HG02840 (cell line): ENCODE measurements around the gene PDGFRB.

Experiments used
- ATAC-seq: cut with Tn5 transposase; IDR thresholded peaks from one replicate; pipeline ENCODE4 v1.9.1; 2021; ENCODE audit warnings: mild to moderate bottlenecking, moderate library complexity, moderate number of reproducible peaks; ENCODE audit not compliant: unreplicated experiment, low FRiP score

PDGFRB gene

GRCh38 chr5:150119421-150120061, 36.1 kb downstream of the PDGFRB start:
- no peak for ATAC-seq

GRCh38 chr5:150118561-150119229, 37.0 kb downstream of the PDGFRB start:
- ATAC-seq: no peak

GRCh38 chr5:150117945-150118560, 37.6 kb downstream of the PDGFRB start:
- no peak for ATAC-seq

- no peak for ATAC-seq
These were observed 38.8 kb downstream of the PDGFRB start for GRCh38 chr5:150116667-150117400.

- ATAC-seq: no peak
These were observed 40.8 kb downstream of the PDGFRB start for GRCh38 chr5:150114773-150115408.

- ATAC-seq: no peak
These were observed 41.5 kb downstream of the PDGFRB start for GRCh38 chr5:150114102-150114641.

GRCh38 chr5:150113047-150113744, 42.4 kb downstream of the PDGFRB start:
- ATAC-seq: no peak

GRCh38 chr5:150112201-150113046, 43.2 kb downstream of the PDGFRB start:
- ATAC-seq: no peak

GRCh38 chr5:150111122-150111521, 44.5 kb downstream of the PDGFRB start:
- ATAC-seq: no peak

GRCh38 chr5:150109921-150110320, 45.7 kb downstream of the PDGFRB start:
- no peak for ATAC-seq

GRCh38 chr5:150108711-150109514, 46.7 kb downstream of the PDGFRB start:
- no peak for ATAC-seq

GRCh38 chr5:150107909-150108447, 47.7 kb downstream of the PDGFRB start:
- no peak for ATAC-seq

- no peak for ATAC-seq
These were observed 48.8 kb downstream of the PDGFRB start for GRCh38 chr5:150106674-150107426.

GRCh38 chr5:150105928-150106615, 49.6 kb downstream of the PDGFRB start:
- ATAC-seq: no peak

- no peak for ATAC-seq
These were observed 51.1 kb downstream of the PDGFRB start for GRCh38 chr5:150104550-150104870.

GRCh38 chr5:150103678-150104549, 51.7 kb downstream of the PDGFRB start:
- no peak for ATAC-seq
